Hematopoietic multipotent progenitor cell treated with erythropoietin and hydrocortisone succinate and interleukin-3 and kit ligand, for 4 days (in vitro differentiated cells): Measurements from ENCODE around the gene VPS41.

Experiments used
- DNase-seq: peaks from one replicate; pipeline ENCODE4 v3.0.0-alpha.2; 2015

VPS41 gene

GRCh38 chr7:38801786-38802185 is 107.2 kb downstream of the VPS41 start:
- no peak for DNase-seq

- no peak for DNase-seq
Observed at GRCh38 chr7:38798552-38799267, 110.3 kb downstream of the VPS41 start.

DNA sequence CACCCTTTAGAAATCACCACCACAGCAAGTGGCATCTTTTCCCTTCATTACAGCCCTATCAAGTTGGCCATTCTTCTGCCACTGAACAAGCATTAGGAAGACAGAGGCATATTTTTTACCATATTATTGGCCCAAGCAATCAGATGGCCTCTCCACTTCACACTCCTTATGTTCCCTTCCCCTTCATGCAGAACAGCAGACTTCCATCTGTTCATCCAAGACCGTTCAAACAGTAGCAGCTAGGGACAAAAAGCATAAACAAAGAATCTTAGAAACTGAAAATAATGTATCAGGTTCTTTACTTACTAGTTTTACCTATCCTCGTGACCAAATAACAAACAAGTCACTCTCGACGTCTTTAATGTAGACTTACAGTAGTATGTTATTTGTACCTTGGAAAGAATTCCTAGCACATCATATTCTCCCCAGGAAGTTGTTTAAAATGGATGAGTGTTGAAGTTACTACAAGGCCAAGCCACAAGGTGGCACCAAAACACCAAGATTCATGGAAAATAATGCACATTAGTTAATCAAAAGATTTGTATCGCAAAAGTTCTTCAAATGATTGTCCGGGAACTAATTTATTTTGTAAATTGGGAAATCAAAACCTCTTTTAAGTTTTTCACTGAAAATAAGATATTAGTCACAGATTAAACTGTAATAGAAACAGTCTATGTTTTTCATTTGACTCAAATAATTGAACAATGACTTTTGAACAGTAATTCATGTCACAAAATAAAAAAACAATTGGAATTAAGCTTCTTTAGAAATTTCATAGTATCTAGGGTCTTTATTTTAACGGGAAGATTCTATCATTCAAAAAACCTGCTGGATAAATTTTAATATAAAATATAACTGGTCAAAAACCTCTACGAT is 112.1 kb downstream of the VPS41 start:
- DNase-seq: peak; percentile 72

- no peak for DNase-seq
Observed at GRCh38 chr7:38795593-38795992, 113.4 kb downstream of the VPS41 start.

- no peak for DNase-seq
Observed at GRCh38 chr7:38781991-38782390, 127.0 kb downstream of the VPS41 start.

DNA sequence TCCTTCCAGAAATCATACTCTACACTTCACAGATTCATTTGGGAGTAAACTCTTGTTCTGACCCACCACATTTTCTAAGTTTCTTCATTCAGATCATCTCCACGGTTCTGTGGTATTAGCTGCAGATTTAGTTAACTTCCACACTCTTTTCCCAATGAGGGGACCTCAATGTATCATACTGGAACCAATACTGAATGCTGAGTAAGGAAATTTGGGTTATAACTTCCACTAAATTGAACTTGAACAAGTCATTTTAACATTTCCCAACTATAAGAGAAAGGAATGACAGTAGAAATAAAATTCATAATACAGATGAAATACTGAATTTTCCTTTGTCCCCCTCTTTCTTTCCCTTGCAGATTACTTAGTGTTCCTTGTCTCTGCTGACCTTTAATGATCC is 131.4 kb downstream of the VPS41 start:
- no peak for DNase-seq

- DNase-seq: no peak
Observed at GRCh38 chr7:38775506-38776175, 133.3 kb downstream of the VPS41 start.

- no peak for DNase-seq
Observed at GRCh38 chr7:38773430-38773829, 135.6 kb downstream of the VPS41 start.

DNA sequence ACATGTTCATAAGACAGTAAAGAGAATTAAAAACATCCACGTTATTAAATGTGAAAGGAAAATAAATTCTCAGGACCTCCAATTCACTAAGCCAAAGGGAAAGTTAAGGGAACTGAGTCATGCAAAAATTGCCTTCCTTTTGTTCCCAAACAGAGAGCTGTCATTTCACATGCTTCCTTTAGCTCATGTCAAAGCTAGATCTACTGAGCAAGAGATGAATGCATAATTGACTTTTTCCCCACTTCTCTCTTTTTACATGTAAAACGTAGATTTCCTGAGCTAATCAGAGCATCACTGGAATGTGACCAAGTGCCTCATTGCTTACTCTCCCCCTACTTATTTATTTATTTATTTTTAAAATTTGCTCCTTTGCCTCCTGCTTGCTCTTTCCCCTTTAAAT is 148.8 kb downstream of the VPS41 start:
- no peak for DNase-seq

- no peak for DNase-seq
Observed at GRCh38 chr7:38759028-38759427, 150.0 kb downstream of the VPS41 start.

DNA sequence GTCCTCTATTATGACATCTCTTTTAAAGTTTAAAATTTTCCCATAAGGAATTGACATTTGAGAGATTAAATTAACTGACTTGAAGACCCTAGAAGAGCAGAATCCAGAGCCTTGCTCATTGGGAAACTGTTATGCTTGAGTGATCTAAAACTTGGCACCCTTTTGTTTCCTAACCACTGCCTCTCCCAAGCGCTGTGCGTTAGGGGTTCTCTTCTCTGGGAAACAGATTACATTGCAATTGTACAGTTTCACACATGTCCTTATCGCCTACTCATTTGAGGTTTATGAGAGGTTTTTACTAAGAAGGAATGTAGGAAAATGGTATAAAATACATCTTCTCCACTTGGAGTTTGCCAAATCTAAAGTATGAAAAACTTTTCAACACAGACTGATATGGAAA is 151.1 kb downstream of the VPS41 start:
- no peak for DNase-seq

- no peak for DNase-seq
Observed at GRCh38 chr7:38756521-38756920, 152.5 kb downstream of the VPS41 start.

- no peak for DNase-seq
Observed at GRCh38 chr7:38753347-38753746, 155.6 kb downstream of the VPS41 start.

GRCh38 chr7:38751416-38751815 is 157.6 kb downstream of the VPS41 start:
- DNase-seq: no peak

GRCh38 chr7:38748056-38748610 is 160.9 kb downstream of the VPS41 start:
- peak; percentile 19 for DNase-seq

- DNase-seq: no peak
Observed at GRCh38 chr7:38746438-38746837, 162.6 kb downstream of the VPS41 start.

DNA sequence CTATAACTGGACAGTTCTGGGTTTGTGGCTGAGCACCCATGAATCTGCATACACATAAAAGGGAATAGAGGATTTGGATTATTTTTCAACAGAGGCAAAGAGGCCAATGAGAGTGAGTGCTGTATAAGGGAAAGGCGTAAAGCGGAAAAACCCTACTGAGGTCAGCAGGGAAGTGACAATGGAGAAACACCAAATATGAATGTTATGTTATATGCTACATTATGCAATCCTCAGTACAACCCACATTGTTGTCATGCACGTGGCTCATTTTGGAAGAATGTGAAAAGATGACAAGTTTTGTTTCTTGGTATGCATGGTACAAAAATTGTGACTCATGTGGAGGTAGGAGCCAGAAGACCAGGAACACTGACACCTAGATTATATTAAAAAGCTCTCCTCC is 164.2 kb downstream of the VPS41 start:
- no peak for DNase-seq

DNA sequence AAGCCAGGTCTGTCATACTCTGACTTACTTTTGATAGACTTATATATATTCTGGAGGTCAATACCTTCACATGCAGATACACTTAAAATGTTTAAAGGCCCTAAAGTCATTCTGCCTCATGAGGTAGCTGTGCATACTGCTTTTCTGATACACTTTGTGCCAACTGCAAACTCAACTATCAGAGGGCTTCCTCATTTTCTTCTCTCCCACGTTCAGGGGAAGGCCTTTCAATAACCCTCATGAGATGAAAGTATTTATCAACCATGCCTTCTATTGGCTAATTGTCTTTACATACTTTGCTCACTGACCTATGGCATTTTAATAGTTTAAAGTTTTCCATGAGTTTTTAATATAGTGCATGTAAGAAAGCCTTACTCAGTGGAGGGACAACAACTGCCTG is 165.1 kb downstream of the VPS41 start:
- DNase-seq: no peak

GRCh38 chr7:38740041-38740440 is 168.9 kb downstream of the VPS41 start:
- DNase-seq: no peak

DNA sequence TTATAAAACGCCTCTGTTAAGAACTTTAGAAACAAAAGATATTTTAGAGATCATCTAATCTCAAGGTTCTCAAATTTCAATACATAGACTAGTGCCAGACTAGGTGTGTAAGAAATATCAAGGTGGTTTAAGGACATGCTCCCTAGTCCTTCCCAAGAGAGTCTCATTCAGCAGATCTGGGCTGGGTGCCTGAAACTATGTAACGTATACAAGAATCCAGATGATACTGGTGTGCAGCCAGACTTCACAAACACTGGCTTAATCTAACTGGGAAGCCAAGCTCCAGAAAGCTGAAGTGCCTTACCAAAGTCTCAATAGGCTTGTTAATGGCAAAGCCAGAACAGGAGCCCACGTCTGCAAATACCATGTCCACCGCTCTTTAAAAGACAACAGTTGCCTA is 172.9 kb downstream of the VPS41 start:
- DNase-seq: no peak

GRCh38 chr7:38731215-38731614 is 177.8 kb downstream of the VPS41 start:
- DNase-seq: no peak

DNA sequence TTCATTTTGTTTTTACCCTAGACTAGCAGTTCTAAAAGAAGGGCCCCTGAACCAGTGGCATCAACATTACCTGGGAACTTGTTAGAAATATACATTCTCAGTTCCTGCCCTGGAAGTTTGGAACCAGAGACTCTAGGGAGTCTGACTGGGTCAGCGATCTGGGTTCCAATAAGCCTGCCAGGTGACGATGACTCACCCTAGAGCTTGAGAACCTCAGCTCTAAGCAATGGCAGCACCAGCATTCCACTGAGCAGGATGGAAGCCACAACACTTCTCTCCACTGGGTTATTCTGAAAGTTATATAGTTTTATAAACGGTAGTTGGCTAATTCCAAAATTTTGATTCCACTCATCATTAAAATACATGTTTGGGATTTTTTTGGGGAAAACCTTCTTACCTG is 180.8 kb downstream of the VPS41 start:
- no peak for DNase-seq

DNA sequence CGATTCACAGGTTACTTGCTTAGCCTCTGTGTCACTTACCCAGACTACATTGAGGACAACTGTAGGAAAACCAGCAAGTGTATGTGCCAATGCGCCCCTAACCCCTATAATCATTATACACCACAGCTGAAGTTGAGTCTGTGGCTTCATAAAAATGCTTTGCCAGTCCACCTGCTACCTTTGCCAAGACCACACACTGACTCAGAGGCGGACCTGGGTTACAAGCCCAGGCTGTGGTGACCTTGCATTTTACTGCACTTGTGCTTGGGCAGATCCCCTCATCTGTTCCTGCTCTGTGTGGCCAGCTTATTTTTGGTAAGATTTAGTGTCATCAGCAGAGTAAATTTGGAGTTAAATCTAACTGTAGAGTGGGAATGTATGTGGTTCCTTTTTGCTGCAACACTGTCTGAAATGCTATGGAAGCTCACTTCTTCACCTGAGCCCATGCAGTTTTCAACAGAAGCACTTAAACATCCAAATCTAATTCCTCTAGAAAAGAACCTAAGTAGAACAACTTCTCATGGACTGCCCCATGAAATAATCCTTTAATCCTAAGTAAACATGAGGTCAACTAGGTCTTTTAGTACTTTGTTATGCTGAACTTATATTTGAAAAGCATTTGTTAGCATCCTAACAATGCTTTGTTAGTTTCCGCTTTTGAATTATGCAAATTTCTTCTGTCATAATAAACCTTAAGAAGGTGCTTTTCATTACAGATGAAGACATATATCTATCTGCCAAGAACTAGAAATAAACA is 181.6 kb downstream of the VPS41 start:
- DNase-seq: no peak
